HCT116 (cell line): ENCODE measurements around the gene RNF8. TPM values are rescaled to one million over a fixed set of nuclear protein-coding genes. Genes with fewer than 3 reads are reported as not detected.

ENCODE experiments used
- ATAC-seq: fragments of 200-7000 bp; cut with Tn5 transposase; 2 replicates; pipeline ENCODE4 v1.9.1; 2020; ENCODE audit warnings: mild to moderate bottlenecking, moderate library complexity
- BruUV-seq: library from RNA; stranded (reverse); fragments of 400-500 nt; replicated peaks from 2 replicates; lab custom pipeline; 2021; lab: Mats Ljungman, UMichigan
- CTCF ChIA-PET: fragments of 300-600 bp; sonication (Branson Sonifier 250); formaldehyde crosslinking; loops from one replicate; lab custom pipeline; 2021; ENCODE audit warnings: antibody characterized with exemption; lab: Charles Lee
- POLR2A ChIA-PET: fragments of 300-600, 350-600 bp; sonication (Branson Sonifier 250); formaldehyde crosslinking; loops from one replicate; lab custom pipeline; 2021; ENCODE audit warnings: antibody characterized with exemption; lab: Charles Lee
- RAD21 ChIA-PET, 2 experiments: fragments of 300-600 bp; sonication (Branson Sonifier 250); formaldehyde crosslinking; loops; one replicate each; lab custom pipeline; 2023; ENCODE audit warnings: low total read pairs in 2 of 2; ENCODE audit not compliant: uncharacterized antibody in 2 of 2, unreplicated experiment in 2 of 2, low non-redundant PET in 1 of 2; lab: Charles Lee
- DNase-seq: peaks from one replicate; pipeline ENCODE4 v3.0.0-alpha.2; 2010; ENCODE audit warnings: low read depth, low spot score
- H2AFZ ChIP-seq: fragments of 200-600 bp; shearing (Covaris generic), sonication (generic); 2 replicates; pipeline ENCODE4 v1.6.1; 2017; ENCODE audit warnings: low read depth, mixed run types, mixed read lengths, antibody characterized with exemption, low read length; ENCODE audit not compliant: poor library complexity, severe bottlenecking
- H3K27ac ChIP-seq: 2 replicates; pipeline ENCODE4 v1.5.1; 2012; ENCODE audit warnings: low read depth, low read length
- H3K27me3 ChIP-seq: fragments of 200-600 bp; sonication (generic); 2 replicates; pipeline ENCODE4 v1.6.1; 2016; ENCODE audit warnings: mixed run types, low read length, mixed read lengths; ENCODE audit not compliant: insufficient read depth
- H3K36me3 ChIP-seq, 2 experiments: fragments of 200-500 bp in 1 of 2; fragments of 200-600 bp in 1 of 2; sonication (Bioruptor generic) in 1 of 2; sonication (generic) in 1 of 2; 2 replicates each; pipeline versions ENCODE4 v1.5.1 to v1.6.1; 2014 to 2016; ENCODE audit warnings: low read length in 2 of 2, inconsistent platforms in 1 of 2, mixed read lengths in 1 of 2, mixed run types in 1 of 2; ENCODE audit not compliant: insufficient read depth in 2 of 2, control insufficient read depth in 1 of 2
- H3K4me1 ChIP-seq, 2 experiments: fragments of 200-600 bp in 1 of 2; sonication (generic) in 1 of 2; 2 replicates each; pipeline versions ENCODE4 v1.5.1 to v1.6.1; 2012 to 2017; ENCODE audit warnings: low read length in 2 of 2, inconsistent platforms in 1 of 2, mild to moderate bottlenecking in 1 of 2, mixed read lengths in 1 of 2, mixed run types in 1 of 2, moderate library complexity in 1 of 2; ENCODE audit not compliant: insufficient read depth in 2 of 2, control insufficient read depth in 1 of 2
- H3K4me2 ChIP-seq: fragments of 200-600 bp; sonication (generic); 2 replicates; pipeline ENCODE4 v1.6.1; 2017; ENCODE audit warnings: mixed run types, low read length, mixed read lengths
- H3K4me3 ChIP-seq, 2 experiments: fragments of 200-600 bp in 1 of 2; sonication (generic) in 1 of 2; replicated peaks in 1 of 2; 2 replicates each; pipeline ENCODE4 v1.5.1; 2011 to 2016; ENCODE audit warnings: low read length in 2 of 2, control low read depth in 1 of 2, low read depth in 1 of 2, mild to moderate bottlenecking in 1 of 2, mixed read lengths in 1 of 2, mixed run types in 1 of 2
- H3K79me2 ChIP-seq: fragments of 200-600 bp; sonication (generic); 2 replicates; pipeline ENCODE4 v1.6.1; 2017; ENCODE audit warnings: mild to moderate bottlenecking, mixed run types, low read length, moderate library complexity, mixed read lengths; ENCODE audit not compliant: insufficient read depth
- H3K9ac ChIP-seq: fragments of 200-600 bp; sonication (generic); 2 replicates; pipeline ENCODE4 v1.6.1; 2016; ENCODE audit warnings: low read length, mixed read lengths
- H3K9me2 ChIP-seq: fragments of 200-600 bp; sonication (generic), shearing (Covaris generic); 2 replicates; pipeline ENCODE4 v1.6.1; 2017; ENCODE audit warnings: mixed run types, mild to moderate bottlenecking, moderate library complexity; ENCODE audit not compliant: insufficient read depth
- H3K9me3 ChIP-seq, 2 experiments: fragments of 200-500 bp in 1 of 2; fragments of 200-600 bp in 1 of 2; sonication (Bioruptor generic) in 1 of 2; sonication (generic) in 1 of 2; 2 replicates each; pipeline ENCODE4 v1.6.1; 2014 to 2017; ENCODE audit warnings: low read length in 2 of 2, mixed read lengths in 2 of 2, inconsistent platforms in 1 of 2, low read depth in 1 of 2, mild to moderate bottlenecking in 1 of 2, mixed run types in 1 of 2, moderate library complexity in 1 of 2; ENCODE audit not compliant: control insufficient read depth in 1 of 2, insufficient read depth in 1 of 2
- H4K20me1 ChIP-seq: fragments of 200-600 bp; sonication (generic), shearing (Covaris generic); 2 replicates; pipeline ENCODE4 v1.6.1; 2017; ENCODE audit warnings: mixed run types, mild to moderate bottlenecking, moderate library complexity; ENCODE audit not compliant: insufficient read depth
- ATF3 ChIP-seq: IDR thresholded peaks from 2 replicates; pipeline ENCODE4 v1.6.1; 2012
- CEBPB ChIP-seq: IDR thresholded peaks from 2 replicates; pipeline ENCODE4 v1.6.1; 2012; ENCODE audit warnings: low read depth
- EZH2 ChIP-seq: fragments of 200-600 bp; sonication (generic); IDR thresholded peaks from 2 replicates; pipeline ENCODE4 v1.6.1; 2017; ENCODE audit warnings: antibody characterized with exemption, mixed run types
- JUND ChIP-seq: IDR thresholded peaks from 2 replicates; pipeline ENCODE4 v1.6.1; 2012
- MAX ChIP-seq: IDR thresholded peaks from 2 replicates; pipeline ENCODE4 v1.6.1; 2012
- POLR2A ChIP-seq: IDR thresholded peaks from 2 replicates; pipeline ENCODE4 v1.7.0; 2011; ENCODE audit warnings: borderline replicate concordance; ENCODE audit not compliant: insufficient read depth, insufficient read length; ENCODE audit errors: extremely low read depth
- RAD21 ChIP-seq: IDR thresholded peaks from 2 replicates; pipeline ENCODE4 v1.6.1; 2012; ENCODE audit warnings: low read depth, mild to moderate bottlenecking
- REST ChIP-seq: IDR thresholded peaks from 2 replicates; pipeline ENCODE4 v1.6.1; 2012; ENCODE audit warnings: low read depth
- TCF7L2 ChIP-seq: IDR thresholded peaks from 2 replicates; pipeline ENCODE4 v1.7.0; 2011; ENCODE audit warnings: borderline replicate concordance, inconsistent platforms; ENCODE audit not compliant: insufficient read depth, insufficient read length; ENCODE audit errors: extremely low read depth
- YY1 ChIP-seq: IDR thresholded peaks from 2 replicates; pipeline ENCODE4 v1.6.1; 2011; ENCODE audit warnings: low read length, low read depth, moderate library complexity, mild to moderate bottlenecking; ENCODE audit not compliant: insufficient replicate concordance; ENCODE audit errors: extremely low read depth
- ZFX ChIP-seq: fragments of 450-650 bp; IDR thresholded peaks from 2 replicates; pipeline ENCODE4 v1.6.1; 2017
- ZNF274 ChIP-seq: fragments of 200-500 bp; sonication (Bioruptor generic); IDR thresholded peaks from 2 replicates; pipeline ENCODE4 v1.6.1; 2014; ENCODE audit warnings: mild to moderate bottlenecking, low read depth, low read length, inconsistent platforms
- intact Hi-C: fragments of 100-400 bp; cut with micrococcal nuclease; formaldehyde crosslinking; loops from 2 replicates; pipeline ENCODE4 v1.10.0; 2022
- total RNA-seq: library from RNA; stranded (reverse); gene quantifications from one replicate; pipeline ENCODE4 v1.2.1, GENCODE V29; 2021; ENCODE audit not compliant: unreplicated experiment

Gene RNF8
- total RNA-seq, 1 experiment from 2014 or later, result 28.0 TPM

GRCh38 chr6:37435816-37436215 lies 82.0 kb downstream of the RNF8 start:
- Histone ChIP-seq H3K27me3 (no peaks in the 10 kb centered on the region), H3K4me1 (peaks cover 5 to 18% of the 10 kb centered on the region in 2 experiments; a peak in 2 of 4 replicates), H3K36me3 (peaks cover 2 to 10% of the 10 kb centered on the region in 2 experiments; a peak in 1 of 4 replicates), H3K9me3 (no peaks in the 10 kb centered on the region), H3K9ac (no peak overlapping the region), H3K9me2 (no peaks in the 10 kb centered on the region), H2AFZ (no peak overlapping the region), H3K4me2 (no peak overlapping the region), H3K4me3 (no peak overlapping the region), H4K20me1 (no peaks in the 10 kb centered on the region), H3K79me2 (peaks cover 19% of the 10 kb centered on the region), H3K27ac (no peak overlapping the region)
- no TSS peak for BruUV-seq
- TF ChIP-seq RAD21, result peak; percentile 14; the same call in 1 of the 2 replicates
- no peak for TF ChIP-seq ATF3
- ChIA-PET POLR2A (no interaction called here), RAD21 (no interaction called here), CTCF (no interaction called here)
- no peak for ATAC-seq
- DNase-seq, result no peak
- intact Hi-C loops, result no loop called here

GRCh38 chr6:37438930-37439329 lies 85.1 kb downstream of the RNF8 start:
- Histone ChIP-seq H3K4me1 (peaks cover 0 to 8% of the 10 kb centered on the region in 2 experiments; a peak in 1 of 4 replicates), H3K27me3 (no peaks in the 10 kb centered on the region), H3K27ac (no peak overlapping the region), H3K4me2 (no peak overlapping the region), H3K9ac (no peak overlapping the region), H3K36me3 (peaks cover 6 to 16% of the 10 kb centered on the region in 2 experiments; a peak in 1 of 4 replicates), H3K9me3 (no peaks in the 10 kb centered on the region), H2AFZ (no peak overlapping the region), H3K79me2 (peaks cover 12% of the 10 kb centered on the region), H4K20me1 (no peaks in the 10 kb centered on the region), H3K9me2 (no peaks in the 10 kb centered on the region), H3K4me3 (no peak overlapping the region)
- POLR2A ChIA-PET, result no interaction called here
- no peak for TF ChIP-seq ZFX
- TF ChIP-seq EZH2, result no peak
- TF ChIP-seq TCF7L2, result no peak
- no peak for TF ChIP-seq POLR2A
- no peak for TF ChIP-seq MAX
- TF ChIP-seq JUND, result no peak
- no peak for TF ChIP-seq CEBPB
- no peak for TF ChIP-seq ZNF274
- TF ChIP-seq ATF3, result no peak
- no peak for TF ChIP-seq YY1
- no peak for TF ChIP-seq REST
- TF ChIP-seq RAD21, result no peak
- RAD21 ChIA-PET, result no interaction called here
- BruUV-seq, result no TSS peak
- no peak for ATAC-seq
- CTCF ChIA-PET, result no interaction called here
- intact Hi-C loops, result no loop called here
- no peak for DNase-seq
